G401 (cell line): ENCODE results near the gene HSFX4. TPM values are rescaled to one million over a fixed set of nuclear protein-coding genes. Genes with fewer than 3 reads are reported as not detected.
"Not testable (repeated sequence)": the region's sequence is repeated elsewhere in the genome, so short reads cannot be mapped to it uniquely, and the experiment has no call there.

Experiments
- DNase-seq: peaks from one replicate; pipeline ENCODE4 v3.0.0-alpha.2; 2015; ENCODE audit warnings: low spot score
- in situ Hi-C: cut with HindIII; loops from 2 replicates; pipeline ENCODE4 v1.10.0; 2016; ENCODE audit warnings: low sequenced_read_pairs, mixed read lengths
- total RNA-seq: library from RNA; depleted of rRNA; stranded (reverse); fragments of >200 nt; shearing (Covaris generic); gene quantifications from 2 replicates; pipeline ENCODE4 v1.2.3, GENCODE V29; 2014

Gene HSFX4
- total RNA-seq, 1 experiment from 2014 or later: not detected

GRCh38 chrX:149933547-149933946, 4.2 kb downstream of the HSFX4 start:
- in situ Hi-C loops, DNase-seq: not testable (repeated sequence)

GRCh38 chrX:149937328-149937727, 8.0 kb downstream of the HSFX4 start:
- in situ Hi-C loops, DNase-seq: not testable (repeated sequence)

GRCh38 chrX:149937871-149938426, 8.6 kb downstream of the HSFX4 start:
- in situ Hi-C loops: no loop called here
- DNase-seq: no peak

GRCh38 chrX:149938427-149938880, 9.1 kb downstream of the HSFX4 start, which contains the start of gene EOLA2:
Gene EOLA2, minus strand, starts transcription at chrX:149938491. Its CDS starts 4,617 bp downstream, at chrX:149933874.
- DNase-seq: peak; percentile 98
- in situ Hi-C loops: no loop called here

- peak; percentile 92 for DNase-seq
- in situ Hi-C loops: no loop called here
Observed at GRCh38 chrX:149938881-149939654, 9.7 kb downstream of the HSFX4 start.

GRCh38 chrX:149939655-149939904, 10.2 kb downstream of the HSFX4 start:
- DNase-seq: no peak
- in situ Hi-C loops: no loop called here

GRCh38 chrX:149939905-149940673, 10.7 kb downstream of the HSFX4 start:
- in situ Hi-C loops: no loop called here
- DNase-seq: peak; percentile 91

- in situ Hi-C loops, DNase-seq: not testable (repeated sequence)
Observed at GRCh38 chrX:149940674-149941024, 11.3 kb downstream of the HSFX4 start.

GRCh38 chrX:149945087-149945670, 15.8 kb downstream of the HSFX4 start:
- in situ Hi-C loops, DNase-seq: not testable (repeated sequence)

GRCh38 chrX:149945820-149946219, 16.4 kb downstream of the HSFX4 start:
- in situ Hi-C loops, DNase-seq: not testable (repeated sequence)

- DNase-seq, in situ Hi-C loops: not testable (repeated sequence)
Observed at GRCh38 chrX:149946932-149947331, 17.6 kb downstream of the HSFX4 start.

- no peak for DNase-seq
- in situ Hi-C loops: no loop called here
Observed at GRCh38 chrX:149948016-149948415, 18.6 kb downstream of the HSFX4 start.

GRCh38 chrX:149949743-149950436, 20.5 kb downstream of the HSFX4 start:
- DNase-seq: no peak
- in situ Hi-C loops: no loop called here

GRCh38 chrX:149950681-149951080, 21.3 kb downstream of the HSFX4 start:
- peak; percentile 8 for DNase-seq
- in situ Hi-C loops: no loop called here

GRCh38 chrX:149961572-149961971, 32.2 kb downstream of the HSFX4 start:
- in situ Hi-C loops: no loop called here
- DNase-seq: no peak

- in situ Hi-C loops: no loop called here
Observed at GRCh38 chrX:149962010-149962409, 32.6 kb downstream of the HSFX4 start.

GRCh38 chrX:149962859-149963757, 33.7 kb downstream of the HSFX4 start:
- in situ Hi-C loops: no loop called here

More at GRCh38 chrX:149962010-149962409, 32.6 kb downstream of the HSFX4 start:
- DNase-seq: no peak

GRCh38 chrX:149979126-149979644, 49.8 kb downstream of the HSFX4 start:
- DNase-seq: no peak
- in situ Hi-C loops: no loop called here

More at GRCh38 chrX:149962859-149963757, 33.7 kb downstream of the HSFX4 start:
- DNase-seq: peak; percentile 70
